OCI-LY7 (cell line): Measurements from ENCODE around the gene KANSL3.

Experiments used
- CTCF ChIP-seq: fragments of 200-600 bp; sonication (generic); conservative IDR thresholded peaks from 2 replicates; pipeline ENCODE4 v1.5.1; 2014; ENCODE audit warnings: mild to moderate bottlenecking, antibody characterized with exemption, low read length, moderate library complexity, mixed read lengths
- EZH2phosphoT487 ChIP-seq: fragments of 200-600 bp; sonication (generic); IDR thresholded peaks from 2 replicates; pipeline ENCODE4 v1.6.1; 2018; ENCODE audit warnings: low read depth, borderline replicate concordance, mild to moderate bottlenecking, mixed run types, antibody characterized with exemption, low read length, moderate library complexity, mixed read lengths

- TF ChIP-seq CTCF (no peak), EZH2phosphoT487 (no peak)
These were observed 85.6 kb downstream of the KANSL3 start for GRCh38 chr2:96552315-96553175.
